ENCODE measurements around the gene PRDX3.

The PRDX3 gene

DNA sequence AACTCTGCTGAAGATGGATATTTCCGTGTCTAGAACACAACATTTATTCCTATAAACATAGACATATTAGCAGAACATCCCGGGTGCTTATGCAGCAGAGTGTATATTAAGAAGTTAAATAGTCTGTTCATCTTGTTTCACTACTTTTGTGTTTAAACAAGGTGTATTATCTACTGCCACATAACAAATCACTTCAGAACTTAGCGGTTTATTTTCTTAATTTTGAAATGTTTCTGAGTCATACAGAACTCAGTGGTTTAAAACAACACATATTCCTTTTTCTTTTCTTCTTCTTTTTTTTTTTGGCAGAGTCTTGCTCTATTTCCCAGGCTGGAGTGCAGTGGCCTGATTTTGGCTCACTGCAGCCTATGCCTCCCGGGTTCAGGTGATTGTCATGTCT is 48.9 kb downstream of the PRDX3 start:
- DNase-seq (ENCODE audit: low spot score), result no peak

- no peak for DNase-seq (ENCODE audit: low spot score)
Observed at GRCh38 chr10:119125942-119126341, 52.7 kb downstream of the PRDX3 start.

- no peak for DNase-seq (ENCODE audit: low spot score)
Observed at GRCh38 chr10:119120875-119121274, 57.7 kb downstream of the PRDX3 start.

GRCh38 chr10:119120413-119120867 is 58.2 kb downstream of the PRDX3 start:
- DNase-seq (ENCODE audit: low spot score), result no peak

- DNase-seq (ENCODE audit: low spot score), result no peak
Observed at GRCh38 chr10:119119400-119119799, 59.2 kb downstream of the PRDX3 start.

- no peak for DNase-seq (ENCODE audit: low spot score)
Observed at GRCh38 chr10:119118231-119118630, 60.4 kb downstream of the PRDX3 start.

Measured in SW480 (cell line).